GM21360 (cell line): ENCODE data around the gene SSR2.
"Not testable (repeated sequence)": the region's sequence is repeated elsewhere in the genome, so short reads cannot be mapped to it uniquely, and the experiment has no call there.

Experiments
- ATAC-seq: cut with Tn5 transposase; IDR thresholded peaks from one replicate; pipeline ENCODE4 v1.9.1; 2021; ENCODE audit warnings: mild to moderate bottlenecking, moderate library complexity; ENCODE audit not compliant: unreplicated experiment

The SSR2 gene

GRCh38 chr1:155996166-155996565 is 24.6 kb downstream of the SSR2 start:
- ATAC-seq, result no peak

- ATAC-seq, result no peak
These were observed 27.2 kb downstream of the SSR2 start for GRCh38 chr1:155993595-155993994.

- ATAC-seq, result no peak
These were observed 30.6 kb downstream of the SSR2 start for GRCh38 chr1:155990005-155990739.

GRCh38 chr1:155989242-155990004 is 31.3 kb downstream of the SSR2 start:
- ATAC-seq, result no peak

- ATAC-seq, result not testable (repeated sequence)
These were observed 35.7 kb downstream of the SSR2 start for GRCh38 chr1:155984903-155985645.

- no peak for ATAC-seq
These were observed 36.4 kb downstream of the SSR2 start for GRCh38 chr1:155984341-155984740.

- ATAC-seq, result no peak
These were observed 37.3 kb downstream of the SSR2 start for GRCh38 chr1:155983191-155984024.

- no peak for ATAC-seq
These were observed 38.6 kb downstream of the SSR2 start for GRCh38 chr1:155982106-155982505.

GRCh38 chr1:155981266-155982088 is 39.3 kb downstream of the SSR2 start:
- ATAC-seq, result no peak

- ATAC-seq, result no peak
These were observed 41.0 kb downstream of the SSR2 start for GRCh38 chr1:155979597-155980343.

GRCh38 chr1:155978973-155979429 is 41.8 kb downstream of the SSR2 start:
- no peak for ATAC-seq

- ATAC-seq, result peak; percentile 50
These were observed 42.3 kb downstream of the SSR2 start, which contains the start of gene ARHGEF2 for GRCh38 chr1:155978325-155978972. TSS of gene ARHGEF2 (minus strand) at chr1:155978547. CDS start at chr1:155978427, 120 bp downstream.

GRCh38 chr1:155977690-155978324 is 42.9 kb downstream of the SSR2 start:
- no peak for ATAC-seq

GRCh38 chr1:155976913-155977689 is 43.6 kb downstream of the SSR2 start:
- ATAC-seq, result no peak

- no peak for ATAC-seq
These were observed 44.5 kb downstream of the SSR2 start for GRCh38 chr1:155976062-155976912.

- ATAC-seq, result no peak
These were observed 45.2 kb downstream of the SSR2 start for GRCh38 chr1:155975375-155976061.
